ENCODE results near the gene IFNB1. TPM values are rescaled to one million over a fixed set of nuclear protein-coding genes. Genes with fewer than 3 reads are reported as not detected.

The IFNB1 gene
- polyA plus RNA-seq, 1 donor: not detected

GRCh38 chr9:21031091-21031807 lies 46.5 kb downstream of the IFNB1 start, which contains the start of gene HACD4:
HACD4 (minus strand) TSS chr9:21031640; CDS start chr9:21031590, 50 bp downstream.
- H3K36me3 ChIP-seq (ENCODE audit: control insufficient read depth, insufficient read depth, low read length): no peaks in the 10 kb centered on the region
- H3K4me3 ChIP-seq (ENCODE audit: low read length): peak within 1 kb of the TSS; percentile 36
- no CpG with 5 or more reads among the region's 46 CpGs for WGBS (ENCODE audit: insufficient coverage, low lambda C conversion rate)
- DNase-seq: peak; percentile 23 to 64
- H3K27me3 ChIP-seq (ENCODE audit: control insufficient read depth, insufficient read depth, low read length): peaks cover 3% of the 10 kb centered on the region
- H3K9me3 ChIP-seq (ENCODE audit: control insufficient read depth, low read depth, low read length): no peaks in the 10 kb centered on the region
- peak within 1 kb of the TSS; percentile 58 for H3K27ac ChIP-seq (ENCODE audit: low read length)
- peaks cover 4% of the 10 kb centered on the region for H3K4me1 ChIP-seq (ENCODE audit: control insufficient read depth, insufficient read depth, low read length)

DNA sequence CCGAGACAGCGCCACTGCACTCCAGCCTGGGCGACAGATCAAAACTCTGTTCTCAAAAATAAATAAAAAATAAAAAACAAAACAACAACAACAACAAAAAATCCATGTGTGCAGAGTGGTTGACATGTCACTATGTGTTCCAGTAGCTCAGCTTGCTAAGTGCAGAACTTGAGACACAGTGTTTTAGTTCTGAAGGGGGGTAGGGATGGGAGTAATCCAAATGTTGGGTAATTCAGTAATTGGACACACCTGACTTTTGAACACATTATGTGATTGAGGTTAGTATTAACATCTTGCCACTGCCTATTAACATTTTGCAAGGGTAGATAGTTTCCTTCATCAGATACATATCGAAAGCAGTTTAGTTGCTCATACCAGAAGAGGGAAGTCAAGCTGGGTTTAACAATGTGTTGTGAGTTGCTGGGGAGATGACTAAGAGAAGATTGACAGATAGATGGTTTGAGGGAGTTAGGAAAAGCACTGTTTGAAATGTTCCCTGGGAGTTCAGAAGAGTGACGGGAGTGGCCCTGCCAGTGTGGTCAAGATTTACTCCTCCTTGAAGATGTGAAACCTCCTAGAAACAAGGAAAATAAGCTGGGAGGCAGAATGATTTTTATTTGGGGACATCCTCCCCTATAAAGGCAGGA lies 47.2 kb downstream of the IFNB1 start:
- Histone ChIP-seq H3K27me3 (ENCODE audit: control insufficient read depth, insufficient read depth, low read length) (peaks cover 3% of the 10 kb centered on the region), H3K36me3 (ENCODE audit: control insufficient read depth, insufficient read depth, low read length) (no peaks in the 10 kb centered on the region), H3K9me3 (ENCODE audit: control insufficient read depth, low read depth, low read length) (no peaks in the 10 kb centered on the region), H3K4me3 (ENCODE audit: low read length) (peak overlapping the region; percentile 36), H3K4me1 (ENCODE audit: control insufficient read depth, insufficient read depth, low read length) (peaks cover 4% of the 10 kb centered on the region), H3K27ac (ENCODE audit: low read length) (peak overlapping the region; percentile 58)
- peak in 1 of 2 donors; percentile 28 for DNase-seq
- 80% methylated on average over 2 of the region's 5 CpGs for WGBS (ENCODE audit: insufficient coverage, low lambda C conversion rate)

DNA sequence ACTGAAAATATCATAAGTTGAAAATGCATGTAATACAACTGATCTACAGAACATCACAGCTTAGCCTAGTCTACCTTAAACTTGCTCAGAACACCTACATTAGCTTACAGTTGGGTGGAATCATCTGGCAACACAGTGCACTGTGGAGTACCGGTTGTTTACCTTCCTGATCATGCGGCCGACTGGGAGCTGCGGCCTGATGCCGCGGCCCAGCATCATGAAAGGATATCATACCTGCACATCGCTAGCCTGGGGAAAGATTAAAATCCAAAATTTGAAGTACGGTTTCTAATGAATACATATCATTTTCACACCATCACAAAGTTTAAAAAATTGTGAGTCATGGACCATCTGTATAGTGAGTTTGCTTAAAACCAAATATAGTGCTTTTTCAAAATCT lies 48.1 kb downstream of the IFNB1 start:
- no peak for DNase-seq
- Histone ChIP-seq H3K36me3 (ENCODE audit: control insufficient read depth, insufficient read depth, low read length) (no peaks in the 10 kb centered on the region), H3K4me3 (ENCODE audit: low read length) (no peak overlapping the region), H3K27me3 (ENCODE audit: control insufficient read depth, insufficient read depth, low read length) (peaks cover 3% of the 10 kb centered on the region), H3K4me1 (ENCODE audit: control insufficient read depth, insufficient read depth, low read length) (peaks cover 4% of the 10 kb centered on the region), H3K9me3 (ENCODE audit: control insufficient read depth, low read depth, low read length) (no peaks in the 10 kb centered on the region), H3K27ac (ENCODE audit: low read length) (no peak overlapping the region)
- WGBS (ENCODE audit: insufficient coverage, low lambda C conversion rate): 100% methylated on average over 1 of the region's 8 CpGs

- Histone ChIP-seq H3K4me3 (ENCODE audit: low read length) (no peak overlapping the region), H3K27ac (ENCODE audit: low read length) (no peak overlapping the region), H3K4me1 (ENCODE audit: control insufficient read depth, insufficient read depth, low read length) (peaks cover 4% of the 10 kb centered on the region), H3K36me3 (ENCODE audit: control insufficient read depth, insufficient read depth, low read length) (no peaks in the 10 kb centered on the region), H3K27me3 (ENCODE audit: control insufficient read depth, insufficient read depth, low read length) (peaks cover 3% of the 10 kb centered on the region), H3K9me3 (ENCODE audit: control insufficient read depth, low read depth, low read length) (no peaks in the 10 kb centered on the region)
- WGBS (ENCODE audit: insufficient coverage, low lambda C conversion rate): no CpG with 5 or more reads among the region's 3 CpGs
- DNase-seq: no peak
Observed at GRCh38 chr9:21028466-21028865, 49.3 kb downstream of the IFNB1 start.

DNA sequence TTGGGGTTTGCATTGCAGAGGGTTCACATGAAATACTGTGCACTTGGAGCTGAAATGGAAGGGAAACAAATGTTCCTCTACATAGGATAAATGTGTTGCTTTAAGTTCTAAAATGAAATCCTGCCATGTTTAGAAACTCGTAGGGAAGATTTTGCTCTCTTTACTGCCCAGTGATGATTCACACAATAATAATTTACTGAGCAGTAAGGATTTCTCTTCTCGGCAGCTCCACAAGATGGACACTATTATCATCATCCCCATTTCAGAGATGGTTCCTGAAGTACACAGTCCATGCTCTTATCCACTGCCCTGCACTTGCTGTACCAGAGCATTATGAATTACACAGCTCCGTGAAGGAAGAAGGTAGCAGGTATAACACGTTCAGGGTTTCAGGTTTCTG lies 50.4 kb downstream of the IFNB1 start:
- Histone ChIP-seq H3K27me3 (ENCODE audit: control insufficient read depth, insufficient read depth, low read length) (peaks cover 3% of the 10 kb centered on the region), H3K4me3 (ENCODE audit: low read length) (no peak overlapping the region), H3K9me3 (ENCODE audit: control insufficient read depth, low read depth, low read length) (no peaks in the 10 kb centered on the region), H3K27ac (ENCODE audit: low read length) (no peak overlapping the region), H3K4me1 (ENCODE audit: control insufficient read depth, insufficient read depth, low read length) (peaks cover 4% of the 10 kb centered on the region), H3K36me3 (ENCODE audit: control insufficient read depth, insufficient read depth, low read length) (no peaks in the 10 kb centered on the region)
- 60% methylated on average over 1 of the region's 4 CpGs for WGBS (ENCODE audit: insufficient coverage, low lambda C conversion rate)
- DNase-seq: no peak

Other genes starting within 250 kb of the IFNB1 start
- gene HACD4, start 46.3 kb downstream of the IFNB1 start, polyA plus RNA-seq: 4.8 TPM
- gene IFNW1, start 63.9 kb upstream of the IFNB1 start, polyA plus RNA-seq: 0.06 TPM
- 0.13 TPM for gene IFNA21, start 88.7 kb upstream of the IFNB1 start, polyA plus RNA-seq
- not detected for gene IFNA4, start 109.6 kb upstream of the IFNB1 start, polyA plus RNA-seq
- gene IFNA7, start 124.3 kb upstream of the IFNB1 start, polyA plus RNA-seq: not detected
- not detected for gene IFNA10, start 129.2 kb upstream of the IFNB1 start, polyA plus RNA-seq
- not detected for gene IFNA16, start 139.4 kb upstream of the IFNB1 start, polyA plus RNA-seq
- gene IFNA17, start 150.3 kb upstream of the IFNB1 start, polyA plus RNA-seq: not detected
- gene IFNA14, start 162.1 kb upstream of the IFNB1 start, polyA plus RNA-seq: not detected
- gene IFNA5, start 227.4 kb upstream of the IFNB1 start, polyA plus RNA-seq: not detected